ENCODE data around the gene PHEX.

Gene PHEX

GRCh38 chrX:22118161-22118830, 86.2 kb downstream of the PHEX start:
- H3K9me3 ChIP-seq (ENCODE audit: low read depth, low read length): no peaks in the 10 kb centered on the region
- no peaks in the 10 kb centered on the region for H3K36me3 ChIP-seq (ENCODE audit: insufficient read depth, low read length)
- H3K4me3 ChIP-seq: no peak overlapping the region
- no peak overlapping the region for H3K9ac ChIP-seq (ENCODE audit: insufficient read length)
- DNase-seq (ENCODE audit: low read depth, low spot score): no peak
- no peak overlapping the region for H3K27ac ChIP-seq
- no peak for TF ChIP-seq FOXP2 (optimal IDR thresholded peaks at IDR 0.05; ENCODE audit: control extremely low read depth, extremely low read length, insufficient read depth)
- no peak for TF ChIP-seq POLR2AphosphoS5 (IDR thresholded peaks at IDR 0.05; ENCODE audit: borderline replicate concordance, low read depth, low read length)
- TF ChIP-seq EZH2 (IDR thresholded peaks at IDR 0.05): no peak

DNA sequence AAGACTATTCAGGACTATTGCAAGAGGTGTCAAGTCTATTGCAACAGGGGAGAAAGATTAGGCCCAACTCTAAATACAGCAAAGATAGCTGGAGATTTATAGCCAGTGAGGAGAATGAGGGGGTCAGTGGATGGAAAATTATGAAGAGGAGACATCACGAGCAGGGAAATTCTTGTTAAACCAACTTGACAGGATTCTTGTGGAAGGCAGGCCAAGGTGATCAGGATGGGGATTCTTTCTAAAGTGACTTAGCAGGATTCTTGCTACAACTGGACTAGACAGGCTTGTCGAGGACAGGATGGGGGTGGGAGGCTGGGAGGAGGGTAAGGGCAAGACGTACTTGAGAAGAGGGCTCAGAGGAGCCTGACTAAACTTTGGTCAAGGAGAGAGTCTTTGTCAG, 89.0 kb downstream of the PHEX start:
- TF ChIP-seq EZH2 (IDR thresholded peaks at IDR 0.05) (no peak), POLR2AphosphoS5 (IDR thresholded peaks at IDR 0.05; ENCODE audit: borderline replicate concordance, low read depth, low read length) (no peak), FOXP2 (optimal IDR thresholded peaks at IDR 0.05; ENCODE audit: control extremely low read depth, extremely low read length, insufficient read depth) (no peak)
- Histone ChIP-seq H3K36me3 (ENCODE audit: insufficient read depth, low read length) (no peaks in the 10 kb centered on the region), H3K9me3 (ENCODE audit: low read depth, low read length) (no peaks in the 10 kb centered on the region), H3K9ac (ENCODE audit: insufficient read length) (no peak overlapping the region), H3K27ac (no peak overlapping the region), H3K4me3 (no peak overlapping the region)
- DNase-seq (ENCODE audit: low read depth, low spot score): no peak

GRCh38 chrX:22122510-22122909, 90.4 kb downstream of the PHEX start:
- Histone ChIP-seq H3K27ac (no peak overlapping the region), H3K4me3 (no peak overlapping the region), H3K36me3 (ENCODE audit: insufficient read depth, low read length) (no peaks in the 10 kb centered on the region), H3K9ac (ENCODE audit: insufficient read length) (no peak overlapping the region), H3K9me3 (ENCODE audit: low read depth, low read length) (no peaks in the 10 kb centered on the region)
- TF ChIP-seq EZH2 (IDR thresholded peaks at IDR 0.05): no peak
- TF ChIP-seq POLR2AphosphoS5 (IDR thresholded peaks at IDR 0.05; ENCODE audit: borderline replicate concordance, low read depth, low read length): no peak
- TF ChIP-seq FOXP2 (optimal IDR thresholded peaks at IDR 0.05; ENCODE audit: control extremely low read depth, extremely low read length, insufficient read depth): no peak
- no peak for DNase-seq (ENCODE audit: low read depth, low spot score)

DNA sequence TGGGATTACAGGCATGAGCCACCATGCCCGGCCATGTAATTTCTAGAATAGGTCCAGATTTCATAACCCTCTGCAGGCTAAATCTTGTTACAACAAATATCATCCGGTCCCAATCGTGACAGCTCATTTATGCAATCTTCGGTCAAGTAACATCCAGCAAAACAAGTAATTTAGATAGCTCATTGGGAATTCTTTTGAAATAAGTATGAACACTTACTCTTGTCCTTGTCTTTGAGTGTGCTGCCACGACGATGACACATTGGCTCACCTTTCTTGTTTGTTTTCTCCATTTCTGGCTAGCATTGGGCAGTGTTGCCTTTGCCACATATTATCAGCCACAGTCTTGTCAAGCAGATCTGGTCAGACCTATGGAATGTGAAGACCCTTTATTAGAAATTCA, 92.0 kb downstream of the PHEX start:
- no peak for DNase-seq (ENCODE audit: low read depth, low spot score)
- H3K9me3 ChIP-seq (ENCODE audit: low read depth, low read length): no peaks in the 10 kb centered on the region
- TF ChIP-seq EZH2 (IDR thresholded peaks at IDR 0.05) (no peak), FOXP2 (optimal IDR thresholded peaks at IDR 0.05; ENCODE audit: control extremely low read depth, extremely low read length, insufficient read depth) (no peak), POLR2AphosphoS5 (IDR thresholded peaks at IDR 0.05; ENCODE audit: borderline replicate concordance, low read depth, low read length) (no peak)
- no peak overlapping the region for H3K27ac ChIP-seq
- no peaks in the 10 kb centered on the region for H3K36me3 ChIP-seq (ENCODE audit: insufficient read depth, low read length)
- no peak overlapping the region for H3K9ac ChIP-seq (ENCODE audit: insufficient read length)
- no peak overlapping the region for H3K4me3 ChIP-seq

- peak overlapping the region; percentile 30; the same call in 1 of the 2 replicates for H3K27ac ChIP-seq
- no peak overlapping the region for H3K4me3 ChIP-seq
- H3K9me3 ChIP-seq (ENCODE audit: low read depth, low read length): no peaks in the 10 kb centered on the region
- no peak for TF ChIP-seq EZH2 (IDR thresholded peaks at IDR 0.05)
- TF ChIP-seq POLR2AphosphoS5 (IDR thresholded peaks at IDR 0.05; ENCODE audit: borderline replicate concordance, low read depth, low read length): no peak
- TF ChIP-seq FOXP2 (optimal IDR thresholded peaks at IDR 0.05; ENCODE audit: control extremely low read depth, extremely low read length, insufficient read depth): no peak
- no peak for DNase-seq (ENCODE audit: low read depth, low spot score)
- H3K9ac ChIP-seq (ENCODE audit: insufficient read length): no peak overlapping the region
- H3K36me3 ChIP-seq (ENCODE audit: insufficient read depth, low read length): no peaks in the 10 kb centered on the region
Measured at GRCh38 chrX:22125481-22125880, 93.4 kb downstream of the PHEX start.

DNA sequence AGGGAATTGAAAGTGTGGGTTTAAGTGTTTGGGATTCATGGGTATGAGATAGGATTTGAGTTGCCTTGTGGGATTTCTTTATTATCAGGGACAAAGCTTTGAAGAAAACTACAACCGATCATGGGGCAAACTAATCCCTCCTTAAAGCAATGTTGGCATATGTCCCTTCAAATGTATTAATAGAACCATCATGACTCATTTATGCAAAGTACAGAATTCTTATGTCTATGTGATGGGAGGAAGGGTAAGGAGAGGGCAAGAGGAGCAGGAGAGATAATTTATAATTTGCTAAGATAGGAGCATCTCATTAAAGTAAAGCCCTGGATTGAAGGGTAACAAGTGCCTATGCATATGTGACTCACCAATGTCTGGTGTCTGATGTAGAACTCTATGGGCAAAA, 94.2 kb downstream of the PHEX start:
- H3K9ac ChIP-seq (ENCODE audit: insufficient read length): no peak overlapping the region
- no peak overlapping the region for H3K4me3 ChIP-seq
- DNase-seq (ENCODE audit: low read depth, low spot score): no peak
- H3K27ac ChIP-seq: no peak overlapping the region
- H3K9me3 ChIP-seq (ENCODE audit: low read depth, low read length): no peaks in the 10 kb centered on the region
- no peaks in the 10 kb centered on the region for H3K36me3 ChIP-seq (ENCODE audit: insufficient read depth, low read length)
- no peak for TF ChIP-seq EZH2 (IDR thresholded peaks at IDR 0.05)
- no peak for TF ChIP-seq FOXP2 (optimal IDR thresholded peaks at IDR 0.05; ENCODE audit: control extremely low read depth, extremely low read length, insufficient read depth)
- TF ChIP-seq POLR2AphosphoS5 (IDR thresholded peaks at IDR 0.05; ENCODE audit: borderline replicate concordance, low read depth, low read length): no peak

DNA sequence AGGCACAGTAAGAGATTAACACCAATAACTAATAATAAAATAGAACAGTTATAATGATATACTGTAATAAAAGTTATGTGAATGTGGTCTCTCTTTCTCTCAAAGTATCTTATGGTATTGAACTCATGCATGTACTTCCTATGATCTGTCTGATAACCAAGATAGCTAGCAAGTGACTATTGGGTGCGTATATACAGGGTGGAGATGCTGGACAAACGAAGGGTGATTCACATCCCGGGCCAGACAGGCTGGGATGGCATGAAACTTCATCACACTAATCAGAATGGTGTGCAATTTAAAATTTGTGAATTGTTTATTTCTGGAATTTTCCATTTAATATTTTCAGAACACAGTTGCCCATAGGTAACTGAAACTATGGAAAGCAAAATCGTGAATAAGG, 96.8 kb downstream of the PHEX start:
- Histone ChIP-seq H3K9me3 (ENCODE audit: low read depth, low read length) (no peaks in the 10 kb centered on the region), H3K4me3 (no peak overlapping the region), H3K36me3 (ENCODE audit: insufficient read depth, low read length) (no peaks in the 10 kb centered on the region), H3K27ac (no peak overlapping the region), H3K9ac (ENCODE audit: insufficient read length) (no peak overlapping the region)
- no peak for TF ChIP-seq POLR2AphosphoS5 (IDR thresholded peaks at IDR 0.05; ENCODE audit: borderline replicate concordance, low read depth, low read length)
- TF ChIP-seq FOXP2 (optimal IDR thresholded peaks at IDR 0.05; ENCODE audit: control extremely low read depth, extremely low read length, insufficient read depth): no peak
- TF ChIP-seq EZH2 (IDR thresholded peaks at IDR 0.05): no peak
- no peak for DNase-seq (ENCODE audit: low read depth, low spot score)

DNA sequence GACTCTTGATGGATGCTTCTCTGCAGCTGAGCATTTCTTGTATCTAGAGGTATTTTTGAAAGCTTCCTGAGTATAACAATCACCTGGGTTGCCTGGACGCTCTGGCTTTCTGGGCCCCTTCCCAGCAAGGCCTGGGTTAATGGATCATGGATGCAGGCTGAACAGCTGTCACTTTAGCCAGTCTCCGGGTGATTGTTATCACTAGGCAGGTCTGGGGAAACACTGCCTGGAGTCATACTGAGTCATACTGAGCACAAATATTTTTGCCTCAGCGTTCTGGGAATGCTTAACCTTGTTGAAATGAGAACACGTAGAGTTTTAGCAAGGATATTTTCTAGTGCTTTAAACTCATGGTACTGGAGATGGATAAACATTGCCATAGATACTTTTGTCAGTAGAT, 102.6 kb downstream of the PHEX start:
- H3K36me3 ChIP-seq (ENCODE audit: insufficient read depth, low read length): no peaks in the 10 kb centered on the region
- H3K4me3 ChIP-seq: no peak overlapping the region
- peak overlapping the region; percentile 73 for H3K27ac ChIP-seq
- no peak for DNase-seq (ENCODE audit: low read depth, low spot score)
- H3K9me3 ChIP-seq (ENCODE audit: low read depth, low read length): no peaks in the 10 kb centered on the region
- H3K9ac ChIP-seq (ENCODE audit: insufficient read length): no peak overlapping the region
- no peak for TF ChIP-seq POLR2AphosphoS5 (IDR thresholded peaks at IDR 0.05; ENCODE audit: borderline replicate concordance, low read depth, low read length)
- no peak for TF ChIP-seq EZH2 (IDR thresholded peaks at IDR 0.05)
- TF ChIP-seq FOXP2 (optimal IDR thresholded peaks at IDR 0.05; ENCODE audit: control extremely low read depth, extremely low read length, insufficient read depth): no peak
